Vagina (tissue), 2 donors: ENCODE measurements around the gene CHRNA4. TPM values are rescaled to one million over a fixed set of nuclear protein-coding genes. Genes with fewer than 3 reads are reported as not detected.
"Not testable (repeated sequence)": the region's sequence is repeated elsewhere in the genome, so short reads cannot be mapped to it uniquely, and the experiment has no call there.

Experiments used
- DNase-seq, 2 donors: peaks; one replicate each; pipeline ENCODE4 v3.0.0-alpha.2; 2017; ENCODE audit errors: extremely low spot score in 2 of 2
- H3K27ac ChIP-seq: fragments of 200-600 bp; sonication (generic); one replicate; pipeline ENCODE4 v1.5.1; 2019
- H3K27me3 ChIP-seq: fragments of 200-600 bp; sonication (generic); one replicate; pipeline ENCODE4 v1.5.1; 2019
- H3K36me3 ChIP-seq, 2 donors: fragments of 200-600 bp; sonication (generic); one replicate each; pipeline ENCODE4 v1.5.1; 2017 to 2019
- H3K4me1 ChIP-seq: fragments of 200-600 bp; sonication (generic); one replicate; pipeline ENCODE4 v1.5.1; 2019
- H3K4me3 ChIP-seq, 2 donors: fragments of 200-600 bp; sonication (generic); 1 replicate in 1 of 2; 2 replicates in 1 of 2; pipeline ENCODE4 v1.5.1; 2016 to 2019
- H3K9me3 ChIP-seq: fragments of 200-600 bp; sonication (generic); one replicate; pipeline ENCODE4 v1.5.1; 2019
- CTCF ChIP-seq, 3 experiments: fragments of 450-650 bp in 2 of 3; fragments of 200-600 bp in 1 of 3; sonication (generic) in 1 of 3; IDR thresholded peaks; one replicate each; pipeline ENCODE4 v1.5.1; 2017 to 2019; ENCODE audit warnings: antibody characterized with exemption in 3 of 3, mild to moderate bottlenecking in 2 of 3, moderate library complexity in 2 of 3
- POLR2A ChIP-seq, 2 donors: fragments of 450-650 bp; IDR thresholded peaks; one replicate each; pipeline ENCODE4 v1.6.1; 2017; ENCODE audit warnings: antibody characterized with exemption in 2 of 2, mild to moderate bottlenecking in 2 of 2, moderate library complexity in 2 of 2
- POLR2AphosphoS5 ChIP-seq, 2 donors: sonication (generic); formaldehyde crosslinking; IDR thresholded peaks; one replicate each; pipeline ENCODE4 v1.9.0; 2017; ENCODE audit warnings: antibody characterized with exemption in 2 of 2, mild to moderate bottlenecking in 2 of 2, low read depth in 1 of 2; ENCODE audit not compliant: insufficient read depth in 1 of 2
- intact Hi-C: fragments of 100-400 bp; cut with DNase I; formaldehyde crosslinking; loops from one replicate; pipeline ENCODE4 v1.15.1; 2023
- total RNA-seq: library from RNA; depleted of rRNA; stranded (reverse); fragments of >200 nt; gene quantifications from one replicate; pipeline ENCODE4 v1.2.3, GENCODE V29; 2016

CHRNA4 gene
- total RNA-seq, 1 donor from 2014 or later, result 0.25 TPM

- no peak overlapping the region for H3K4me3 ChIP-seq
- H3K4me1 ChIP-seq, result no peaks in the 10 kb centered on the region
- intact Hi-C loops, result no loop called here
- no peak for DNase-seq
- H3K36me3 ChIP-seq, result no peaks in the 10 kb centered on the region
- H3K9me3 ChIP-seq, result no peaks in the 10 kb centered on the region
- no peak for TF ChIP-seq CTCF (IDR thresholded peaks at IDR 0.05)
- no peak for TF ChIP-seq POLR2AphosphoS5 (IDR thresholded peaks at IDR 0.05; ENCODE audit: insufficient read depth in 1 of 2, low read depth in 1 of 2)
- TF ChIP-seq POLR2A (IDR thresholded peaks at IDR 0.05), result no peak
- H3K27me3 ChIP-seq, result no peaks in the 10 kb centered on the region
- H3K27ac ChIP-seq, result no peak overlapping the region
Observed at GRCh38 chr20:63308218-63308911, 52.8 kb downstream of the CHRNA4 start.

- Histone ChIP-seq H3K27me3 (no peaks in the 10 kb centered on the region), H3K4me3 (no peak overlapping the region), H3K36me3 (no peaks in the 10 kb centered on the region), H3K4me1 (no peaks in the 10 kb centered on the region), H3K27ac (no peak overlapping the region), H3K9me3 (no peaks in the 10 kb centered on the region)
- DNase-seq, result no peak
- TF ChIP-seq POLR2A (IDR thresholded peaks at IDR 0.05), result no peak
- no peak for TF ChIP-seq POLR2AphosphoS5 (IDR thresholded peaks at IDR 0.05; ENCODE audit: insufficient read depth in 1 of 2, low read depth in 1 of 2)
- no peak for TF ChIP-seq CTCF (IDR thresholded peaks at IDR 0.05)
- intact Hi-C loops, result no loop called here
Observed at GRCh38 chr20:63307538-63308217, 53.5 kb downstream of the CHRNA4 start.

GRCh38 chr20:63306673-63307537 is 54.2 kb downstream of the CHRNA4 start:
- H3K4me3 ChIP-seq, result no peak overlapping the region
- TF ChIP-seq POLR2AphosphoS5 (IDR thresholded peaks at IDR 0.05; ENCODE audit: insufficient read depth in 1 of 2, low read depth in 1 of 2), result no peak
- TF ChIP-seq CTCF (IDR thresholded peaks at IDR 0.05), result no peak
- no peak for TF ChIP-seq POLR2A (IDR thresholded peaks at IDR 0.05)
- DNase-seq, result no peak
- H3K9me3 ChIP-seq, result no peaks in the 10 kb centered on the region
- no peaks in the 10 kb centered on the region for H3K36me3 ChIP-seq
- H3K27me3 ChIP-seq, result no peaks in the 10 kb centered on the region
- H3K27ac ChIP-seq, result no peak overlapping the region
- H3K4me1 ChIP-seq, result no peaks in the 10 kb centered on the region
- intact Hi-C loops, result no loop called here

GRCh38 chr20:63305933-63306672 is 55.0 kb downstream of the CHRNA4 start:
- H3K36me3 ChIP-seq, H3K4me1 ChIP-seq, H3K27me3 ChIP-seq, H3K4me3 ChIP-seq, H3K27ac ChIP-seq, H3K9me3 ChIP-seq, intact Hi-C loops, DNase-seq: not testable (repeated sequence)

- H3K4me1 ChIP-seq, result no peaks in the 10 kb centered on the region
- no peak overlapping the region for H3K27ac ChIP-seq
- intact Hi-C loops, result no loop called here
- no peak for DNase-seq
- H3K4me3 ChIP-seq, result no peak overlapping the region
- no peaks in the 10 kb centered on the region for H3K27me3 ChIP-seq
- no peaks in the 10 kb centered on the region for H3K9me3 ChIP-seq
- H3K36me3 ChIP-seq, result no peaks in the 10 kb centered on the region
- TF ChIP-seq POLR2A (IDR thresholded peaks at IDR 0.05) (no peak), POLR2AphosphoS5 (IDR thresholded peaks at IDR 0.05; ENCODE audit: insufficient read depth in 1 of 2, low read depth in 1 of 2) (no peak), CTCF (IDR thresholded peaks at IDR 0.05) (no peak)
Observed at GRCh38 chr20:63305393-63305792, 55.8 kb downstream of the CHRNA4 start.
